Retinal pigment epithelial cell (primary cell): ENCODE results near the gene MAGI2.
A peak's percentile ranks its signal among the peaks of the same experiment; 100 is the strongest.

ENCODE experiments used
- DNase-seq: peaks from one replicate; pipeline ENCODE4 v3.0.0-alpha.2; 2010; ENCODE audit warnings: low read depth
- H3K4me3 ChIP-seq: 2 replicates; pipeline ENCODE4 v1.5.1; 2011; ENCODE audit warnings: mild to moderate bottlenecking, low read length, control low read depth, moderate library complexity
- TF ChIP-seq, protein P1 (sequence below): conservative IDR thresholded peaks from 2 replicates; pipeline ENCODE4 v1.5.1; 2011; ENCODE audit warnings: low read depth, low read length, control low read depth, inconsistent platforms

MAGI2 gene

GRCh38 chr7:78080811-78081210 is 1372.7 kb downstream of the MAGI2 start:
- H3K4me3 ChIP-seq: no peak overlapping the region
- peak; percentile 37 for DNase-seq
- TF ChIP-seq, protein P1, sequence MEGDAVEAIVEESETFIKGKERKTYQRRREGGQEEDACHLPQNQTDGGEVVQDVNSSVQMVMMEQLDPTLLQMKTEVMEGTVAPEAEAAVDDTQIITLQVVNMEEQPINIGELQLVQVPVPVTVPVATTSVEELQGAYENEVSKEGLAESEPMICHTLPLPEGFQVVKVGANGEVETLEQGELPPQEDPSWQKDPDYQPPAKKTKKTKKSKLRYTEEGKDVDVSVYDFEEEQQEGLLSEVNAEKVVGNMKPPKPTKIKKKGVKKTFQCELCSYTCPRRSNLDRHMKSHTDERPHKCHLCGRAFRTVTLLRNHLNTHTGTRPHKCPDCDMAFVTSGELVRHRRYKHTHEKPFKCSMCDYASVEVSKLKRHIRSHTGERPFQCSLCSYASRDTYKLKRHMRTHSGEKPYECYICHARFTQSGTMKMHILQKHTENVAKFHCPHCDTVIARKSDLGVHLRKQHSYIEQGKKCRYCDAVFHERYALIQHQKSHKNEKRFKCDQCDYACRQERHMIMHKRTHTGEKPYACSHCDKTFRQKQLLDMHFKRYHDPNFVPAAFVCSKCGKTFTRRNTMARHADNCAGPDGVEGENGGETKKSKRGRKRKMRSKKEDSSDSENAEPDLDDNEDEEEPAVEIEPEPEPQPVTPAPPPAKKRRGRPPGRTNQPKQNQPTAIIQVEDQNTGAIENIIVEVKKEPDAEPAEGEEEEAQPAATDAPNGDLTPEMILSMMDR: no peak

- DNase-seq: no peak
- H3K4me3 ChIP-seq: no peak overlapping the region
- TF ChIP-seq, protein P1: no peak
Measured at GRCh38 chr7:78080241-78080640, 1373.2 kb downstream of the MAGI2 start.

DNA sequence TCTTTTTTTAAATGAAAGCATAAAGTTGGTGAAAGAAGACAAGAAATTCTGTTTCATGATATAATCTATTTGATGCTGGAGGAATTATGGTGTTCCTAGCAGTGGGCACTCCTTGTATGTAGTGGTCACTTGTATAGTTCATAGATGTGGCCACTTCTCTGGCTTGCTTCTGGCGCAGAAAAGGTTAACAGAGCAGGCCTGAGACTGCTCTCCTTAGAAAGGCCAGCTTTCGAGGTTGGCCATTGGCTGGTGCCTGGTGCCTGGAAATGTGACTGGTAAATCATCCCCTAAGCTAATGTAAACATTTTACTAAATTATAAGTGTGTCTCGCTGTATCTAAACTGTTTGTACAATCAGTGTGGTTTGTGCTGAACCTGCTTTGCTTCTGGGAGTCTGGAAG is 1378.8 kb downstream of the MAGI2 start:
- TF ChIP-seq, protein P1: no peak
- no peak for DNase-seq
- H3K4me3 ChIP-seq: no peak overlapping the region

DNA sequence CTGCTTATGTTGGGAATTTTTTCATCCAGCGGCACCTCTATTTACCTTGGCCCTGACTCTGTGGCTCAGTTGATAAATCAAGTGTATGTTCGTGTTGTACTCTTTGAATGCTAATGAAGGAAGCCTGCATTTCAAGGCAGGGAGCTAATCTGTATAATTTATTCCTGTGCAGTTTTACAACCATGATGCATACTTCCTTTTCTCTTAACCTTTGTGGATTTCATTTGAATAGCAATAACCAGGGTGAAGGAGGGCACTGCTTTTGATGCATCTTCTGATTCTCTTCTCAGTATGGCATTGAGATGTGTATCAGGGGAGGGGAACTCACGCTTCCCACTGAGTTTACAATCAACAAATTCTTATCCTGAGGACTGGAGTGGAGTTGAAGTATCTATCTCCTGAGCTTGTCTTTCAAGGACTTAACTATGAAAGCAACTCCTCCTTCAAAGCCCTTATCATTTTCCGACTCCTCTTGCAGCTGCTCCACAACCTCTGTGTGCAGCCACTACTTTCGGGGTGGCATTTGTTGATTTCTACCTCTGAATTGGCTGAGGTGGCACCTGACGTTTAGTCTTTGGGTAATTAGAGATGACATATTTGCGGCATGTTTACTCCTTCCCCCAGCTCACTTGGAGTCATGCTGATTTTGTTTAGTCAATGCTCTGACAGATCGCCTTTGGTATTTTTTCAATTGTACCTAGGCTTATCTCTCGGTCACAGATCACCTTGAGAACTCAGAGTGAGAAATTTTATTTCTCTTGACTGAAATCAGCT is 1379.7 kb downstream of the MAGI2 start:
- TF ChIP-seq, protein P1: no peak
- DNase-seq: no peak
- H3K4me3 ChIP-seq: no peak overlapping the region

- DNase-seq: no peak
- no peak overlapping the region for H3K4me3 ChIP-seq
- TF ChIP-seq, protein P1: no peak
Measured at GRCh38 chr7:78072201-78072590, 1381.3 kb downstream of the MAGI2 start.

DNA sequence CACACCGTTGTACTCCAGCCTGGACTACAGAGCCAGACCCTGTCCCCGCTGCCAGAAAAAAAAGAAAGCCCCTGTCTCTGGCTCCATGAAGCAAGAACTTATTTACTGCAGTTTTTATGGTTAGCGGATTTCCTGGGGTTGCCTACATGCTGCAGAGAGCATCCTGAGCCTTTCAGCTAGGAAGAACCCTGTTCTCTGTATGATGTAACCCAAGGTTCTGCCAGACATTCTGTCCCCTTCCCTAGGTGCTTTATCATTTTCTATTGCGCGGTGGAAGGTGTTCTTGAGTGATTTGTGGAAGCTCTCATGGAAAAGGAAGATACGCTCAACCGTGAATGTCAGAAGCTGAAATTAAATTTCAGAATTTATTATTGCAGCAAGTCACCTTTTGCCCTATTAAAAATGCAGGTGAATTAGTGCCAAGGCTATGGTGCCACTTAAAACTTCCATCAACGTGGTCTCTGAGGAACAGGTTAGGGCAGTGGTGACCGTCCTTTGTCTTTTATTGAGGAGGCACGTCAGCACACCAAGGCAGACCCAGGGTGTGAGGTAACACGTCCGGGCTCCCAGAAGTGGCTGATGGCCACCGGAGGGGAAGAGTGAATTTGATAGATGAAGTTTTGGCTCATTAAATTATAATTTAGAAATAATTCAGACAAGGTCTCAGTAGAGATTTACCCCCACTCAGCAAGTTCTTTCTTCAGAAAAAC is 1381.8 kb downstream of the MAGI2 start:
- no peak overlapping the region for H3K4me3 ChIP-seq
- TF ChIP-seq, protein P1: no peak
- no peak for DNase-seq

DNA sequence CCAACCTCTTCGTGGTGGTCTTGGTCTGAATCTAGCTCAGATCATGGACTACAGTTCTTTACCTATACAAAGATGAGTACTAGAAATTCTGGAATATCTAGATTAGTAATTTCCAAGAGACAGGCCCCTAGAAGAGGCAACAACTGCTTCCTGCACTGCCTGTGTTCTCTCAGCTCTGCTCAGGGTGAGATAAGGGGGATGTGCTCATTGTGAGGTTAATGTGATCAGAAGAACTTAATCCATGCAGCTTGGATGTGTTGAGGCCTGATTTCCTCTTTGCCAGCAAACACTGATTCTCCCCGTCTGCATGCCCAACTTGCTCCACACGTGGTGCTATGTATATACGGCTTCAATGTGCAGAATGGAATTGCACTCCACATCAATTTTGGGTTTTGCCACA is 1386.9 kb downstream of the MAGI2 start:
- no peak for DNase-seq
- TF ChIP-seq, protein P1: no peak
- H3K4me3 ChIP-seq: no peak overlapping the region
